SJCRH30 (cell line): Measurements from ENCODE around the gene LBR. TPM values are rescaled to one million over a fixed set of nuclear protein-coding genes. Genes with fewer than 3 reads are reported as not detected.
"Not testable (repeated sequence)": the region's sequence is repeated elsewhere in the genome, so short reads cannot be mapped to it uniquely, and the experiment has no call there.

Experiments
- DNase-seq, 2 experiments: peaks; one replicate each; pipeline ENCODE4 v3.0.0-alpha.2; 2015 to 2020
- H3K27ac ChIP-seq: fragments of 250-450 bp; sonication (Bioruptor Pico); 2 replicates; pipeline ENCODE4 v1.5.1; 2020; ENCODE audit warnings: mild to moderate bottlenecking, moderate library complexity
- H3K27me3 ChIP-seq: fragments of 250-450 bp; sonication (Bioruptor Pico); 2 replicates; pipeline ENCODE4 v1.5.1; 2020; ENCODE audit warnings: mild to moderate bottlenecking, moderate library complexity
- H3K36me3 ChIP-seq: fragments of 250-450 bp; sonication (Bioruptor Pico); 2 replicates; pipeline ENCODE4 v1.5.1; 2020; ENCODE audit warnings: mild to moderate bottlenecking, moderate library complexity
- H3K4me1 ChIP-seq: fragments of 250-450 bp; sonication (Bioruptor Pico); 2 replicates; pipeline ENCODE4 v1.5.1; 2020; ENCODE audit warnings: mild to moderate bottlenecking, moderate library complexity
- H3K4me3 ChIP-seq: fragments of 250-450 bp; sonication (Bioruptor Pico); 2 replicates; pipeline ENCODE4 v1.5.1; 2020; ENCODE audit warnings: mild to moderate bottlenecking, moderate library complexity
- H3K9me3 ChIP-seq: fragments of 250-450 bp; sonication (Bioruptor Pico); replicated peaks from 2 replicates; pipeline ENCODE4 v1.5.1; 2020; ENCODE audit warnings: mild to moderate bottlenecking, moderate library complexity
- total RNA-seq: library from RNA; depleted of rRNA; stranded (reverse); fragments of >200 nt; shearing (Covaris generic); gene quantifications from 2 replicates; pipeline ENCODE4 v1.2.3, GENCODE V29; 2014

LBR gene
- total RNA-seq, 1 experiment from 2014 or later: 145 TPM

- Histone ChIP-seq H3K27ac (no peak overlapping the region), H3K4me1 (no peaks in the 10 kb centered on the region), H3K36me3 (peaks cover 80% of the 10 kb centered on the region)
These were observed 19.6 kb downstream of the LBR start for GRCh38 chr1:225408249-225408648.

GRCh38 chr1:225407755-225408154 is 20.1 kb downstream of the LBR start:
- Histone ChIP-seq H3K36me3 (peaks cover 80% of the 10 kb centered on the region), H3K9me3 (no peaks in the 10 kb centered on the region), H3K27ac (no peak overlapping the region), H3K27me3 (no peaks in the 10 kb centered on the region), H3K4me3 (no peak overlapping the region), H3K4me1 (no peaks in the 10 kb centered on the region)
- DNase-seq: no peak

More at GRCh38 chr1:225408249-225408648, 19.6 kb downstream of the LBR start:
- DNase-seq: no peak
- no peaks in the 10 kb centered on the region for H3K27me3 ChIP-seq
- H3K9me3 ChIP-seq: no peaks in the 10 kb centered on the region
- H3K4me3 ChIP-seq: no peak overlapping the region

GRCh38 chr1:225406976-225407725 is 20.7 kb downstream of the LBR start:
- Histone ChIP-seq H3K4me1 (no peaks in the 10 kb centered on the region), H3K36me3 (peaks cover 80% of the 10 kb centered on the region), H3K4me3 (no peak overlapping the region), H3K27me3 (no peaks in the 10 kb centered on the region), H3K9me3 (no peaks in the 10 kb centered on the region), H3K27ac (no peak overlapping the region)
- no peak for DNase-seq

GRCh38 chr1:225400968-225401367 is 26.9 kb downstream of the LBR start:
- no peak overlapping the region for H3K4me3 ChIP-seq
- peaks cover 65% of the 10 kb centered on the region for H3K36me3 ChIP-seq
- H3K4me1 ChIP-seq: no peaks in the 10 kb centered on the region
- no peak overlapping the region for H3K27ac ChIP-seq
- H3K9me3 ChIP-seq: no peaks in the 10 kb centered on the region
- DNase-seq: no peak
- no peaks in the 10 kb centered on the region for H3K27me3 ChIP-seq

GRCh38 chr1:225396357-225396756 is 31.5 kb downstream of the LBR start:
- H3K9me3 ChIP-seq: no peaks in the 10 kb centered on the region
- no peaks in the 10 kb centered on the region for H3K27me3 ChIP-seq
- no peaks in the 10 kb centered on the region; the same call in 1 of the 2 replicates for H3K4me1 ChIP-seq
- DNase-seq: no peak
- H3K36me3 ChIP-seq: peaks cover 25% of the 10 kb centered on the region
- H3K4me3 ChIP-seq: no peak overlapping the region
- no peak overlapping the region for H3K27ac ChIP-seq

- no peak for DNase-seq
- Histone ChIP-seq H3K27ac (no peak overlapping the region), H3K9me3 (peaks cover 5% of the 10 kb centered on the region; the same call in 1 of the 2 replicates), H3K4me3 (no peak overlapping the region), H3K36me3 (no peaks in the 10 kb centered on the region), H3K27me3 (no peaks in the 10 kb centered on the region), H3K4me1 (no peaks in the 10 kb centered on the region; the same call in 1 of the 2 replicates)
These were observed 38.0 kb downstream of the LBR start for GRCh38 chr1:225389843-225390242.

GRCh38 chr1:225388372-225388771 is 39.5 kb downstream of the LBR start:
- Histone ChIP-seq H3K4me1 (no peaks in the 10 kb centered on the region; the same call in 1 of the 2 replicates), H3K9me3 (peaks cover 5% of the 10 kb centered on the region; the same call in 1 of the 2 replicates), H3K36me3 (no peaks in the 10 kb centered on the region), H3K4me3 (no peak overlapping the region), H3K27me3 (no peaks in the 10 kb centered on the region), H3K27ac (no peak overlapping the region)
- DNase-seq: no peak

- not testable (repeated sequence) for H3K9me3 ChIP-seq, H3K27me3 ChIP-seq, H3K36me3 ChIP-seq, DNase-seq, H3K27ac ChIP-seq, H3K4me1 ChIP-seq, H3K4me3 ChIP-seq
These were observed 41.0 kb downstream of the LBR start for GRCh38 chr1:225386860-225387259.

GRCh38 chr1:225380691-225381090 is 47.1 kb downstream of the LBR start:
- Histone ChIP-seq H3K9me3 (no peaks in the 10 kb centered on the region), H3K36me3 (no peaks in the 10 kb centered on the region), H3K4me1 (no peaks in the 10 kb centered on the region), H3K27ac (no peak overlapping the region), H3K4me3 (no peak overlapping the region), H3K27me3 (no peaks in the 10 kb centered on the region)
- DNase-seq: no peak

GRCh38 chr1:225378880-225379279 is 49.0 kb downstream of the LBR start:
- Histone ChIP-seq H3K36me3 (no peaks in the 10 kb centered on the region), H3K4me3 (no peak overlapping the region), H3K27me3 (no peaks in the 10 kb centered on the region), H3K9me3 (no peaks in the 10 kb centered on the region), H3K27ac (no peak overlapping the region), H3K4me1 (no peaks in the 10 kb centered on the region)
- no peak for DNase-seq

GRCh38 chr1:225374996-225375395 is 52.8 kb downstream of the LBR start:
- no peak for DNase-seq
- no peaks in the 10 kb centered on the region for H3K4me1 ChIP-seq
- no peaks in the 10 kb centered on the region for H3K27me3 ChIP-seq
- no peak overlapping the region for H3K4me3 ChIP-seq
- no peaks in the 10 kb centered on the region for H3K9me3 ChIP-seq
- no peak overlapping the region for H3K27ac ChIP-seq
- no peaks in the 10 kb centered on the region for H3K36me3 ChIP-seq

GRCh38 chr1:225373155-225373554 is 54.7 kb downstream of the LBR start:
- H3K27ac ChIP-seq: no peak overlapping the region
- DNase-seq: no peak
- no peaks in the 10 kb centered on the region for H3K36me3 ChIP-seq
- H3K9me3 ChIP-seq: no peaks in the 10 kb centered on the region
- no peak overlapping the region for H3K4me3 ChIP-seq
- H3K4me1 ChIP-seq: no peaks in the 10 kb centered on the region
- peaks cover 6% of the 10 kb centered on the region; the same call in 1 of the 2 replicates for H3K27me3 ChIP-seq

GRCh38 chr1:225371366-225372010 is 56.4 kb downstream of the LBR start:
- Histone ChIP-seq H3K9me3 (no peaks in the 10 kb centered on the region), H3K27me3 (peaks cover 6% of the 10 kb centered on the region; the same call in 1 of the 2 replicates), H3K36me3 (no peaks in the 10 kb centered on the region), H3K4me3 (no peak overlapping the region), H3K27ac (no peak overlapping the region), H3K4me1 (no peaks in the 10 kb centered on the region)
- DNase-seq: no peak

- no peaks in the 10 kb centered on the region for H3K36me3 ChIP-seq
- no peak for DNase-seq
- H3K4me1 ChIP-seq: no peaks in the 10 kb centered on the region
- no peaks in the 10 kb centered on the region for H3K9me3 ChIP-seq
- H3K27me3 ChIP-seq: peaks cover 6% of the 10 kb centered on the region; the same call in 1 of the 2 replicates
- no peak overlapping the region for H3K27ac ChIP-seq
- no peak overlapping the region for H3K4me3 ChIP-seq
These were observed 59.7 kb downstream of the LBR start for GRCh38 chr1:225368036-225368552.

- no peak for DNase-seq
- Histone ChIP-seq H3K4me3 (no peak overlapping the region), H3K27ac (no peak overlapping the region), H3K4me1 (no peaks in the 10 kb centered on the region), H3K36me3 (no peaks in the 10 kb centered on the region), H3K27me3 (peaks cover 6% of the 10 kb centered on the region; the same call in 1 of the 2 replicates), H3K9me3 (no peaks in the 10 kb centered on the region)
These were observed 61.3 kb downstream of the LBR start for GRCh38 chr1:225366552-225366951.
